Ectodermal cell (in vitro differentiated cells): ENCODE measurements around the gene ANAPC1.
"Not testable (repeated sequence)": the region's sequence is repeated elsewhere in the genome, so short reads cannot be mapped to it uniquely, and the experiment has no call there.

Source experiments
- H3K27ac ChIP-seq: 2 replicates; pipeline ENCODE4 v1.7.0; 2013; ENCODE audit warnings: mild to moderate bottlenecking, low read depth, low read length; ENCODE audit not compliant: insufficient read depth, poor library complexity, severe bottlenecking
- H3K27me3 ChIP-seq: 2 replicates; pipeline ENCODE4 v1.7.0; 2013; ENCODE audit warnings: mild to moderate bottlenecking, low read length; ENCODE audit not compliant: insufficient read depth, control insufficient read depth, poor library complexity, severe bottlenecking
- H3K36me3 ChIP-seq: one replicate; pipeline ENCODE4 v1.7.0; 2013; ENCODE audit warnings: low read length; ENCODE audit not compliant: control insufficient read depth, insufficient read depth
- H3K4me1 ChIP-seq: one replicate; pipeline ENCODE4 v1.7.0; 2013; ENCODE audit warnings: low read length; ENCODE audit not compliant: control insufficient read depth, insufficient read depth
- H3K4me3 ChIP-seq: 2 replicates; pipeline ENCODE4 v1.7.0; 2013; ENCODE audit warnings: low read depth, low read length, control low read depth; ENCODE audit not compliant: insufficient read depth
- H3K9me3 ChIP-seq: 2 replicates; pipeline ENCODE4 v1.7.0; 2013; ENCODE audit warnings: mild to moderate bottlenecking, low read length, moderate library complexity; ENCODE audit not compliant: control insufficient read depth
- WGBS, 2 experiments: methylation state at CpG; one replicate each; pipeline ENCODE4 v1.1.7; 2013; ENCODE audit warnings: missing lambda C conversion rate in 2 of 2; 5-methylcytosine and 5-hydroxymethylcytosine counted together

Gene ANAPC1

DNA sequence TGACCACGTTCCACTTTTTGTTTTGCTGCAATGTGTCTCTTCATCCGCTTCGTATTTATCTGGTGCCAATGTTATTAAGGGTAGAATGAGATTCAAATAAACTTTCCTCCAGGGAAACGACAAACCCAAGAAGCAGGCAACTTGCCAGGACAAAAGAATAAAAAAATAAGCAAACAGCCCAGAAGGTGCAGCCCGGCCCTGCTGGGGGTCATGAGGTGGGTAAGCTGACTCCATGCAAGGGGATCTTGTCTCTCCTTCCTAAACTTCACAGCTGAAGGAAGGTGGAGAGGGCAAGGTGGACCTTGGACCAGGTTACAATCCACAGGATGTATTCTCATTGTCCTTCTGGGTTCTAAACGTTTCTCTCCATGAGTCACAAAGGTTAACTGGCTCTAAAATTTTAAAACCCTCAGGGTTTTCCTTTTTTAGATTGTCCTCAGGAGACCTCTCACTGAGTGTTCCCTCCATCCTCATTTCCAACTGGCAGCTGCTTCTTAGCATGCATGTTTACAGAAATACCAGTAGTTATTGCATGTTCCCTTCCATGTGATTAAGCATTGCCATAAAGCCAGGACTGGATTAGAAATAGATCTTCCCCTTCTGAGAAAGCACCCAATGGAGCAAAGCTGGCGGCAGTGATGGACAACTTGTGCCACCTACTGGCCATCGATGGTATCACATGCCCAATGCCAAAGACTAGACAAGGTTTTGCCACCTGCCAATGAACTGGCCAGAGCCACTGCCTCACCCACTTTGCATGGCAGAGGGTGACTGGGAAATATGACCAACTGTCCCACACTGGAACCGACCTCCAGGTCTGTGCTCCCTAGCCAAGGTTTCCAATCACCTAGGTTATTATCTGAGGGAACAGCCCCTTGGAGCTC, 147.9 kb downstream of the ANAPC1 start:
- not testable (repeated sequence) for H3K4me1 ChIP-seq, H3K27ac ChIP-seq, H3K36me3 ChIP-seq, H3K27me3 ChIP-seq, H3K4me3 ChIP-seq, H3K9me3 ChIP-seq
- 47 to 70% methylated on average over 5 to 6 of the region's 9 CpGs for WGBS, 2 experiments

DNA sequence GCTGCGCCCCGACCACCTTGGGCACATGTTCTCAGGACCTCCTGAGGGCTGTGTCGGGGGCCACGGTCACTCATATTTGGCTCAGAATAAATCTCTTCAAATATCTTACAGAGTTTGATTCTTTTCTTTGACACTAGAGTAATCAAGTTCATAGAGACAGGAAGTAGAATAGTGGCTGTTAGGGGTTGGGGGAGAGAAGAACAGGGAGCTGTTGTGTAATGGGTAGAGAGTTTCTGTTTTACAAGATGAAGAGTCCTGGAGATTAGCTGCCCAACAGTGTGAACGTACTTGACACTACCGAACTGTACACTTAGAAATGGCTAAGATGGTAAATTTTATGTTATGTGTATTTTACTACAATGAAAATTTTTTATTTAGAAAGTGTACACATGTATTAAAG, 148.6 kb downstream of the ANAPC1 start:
- H3K9me3 ChIP-seq, H3K4me1 ChIP-seq, H3K4me3 ChIP-seq, H3K27ac ChIP-seq, H3K27me3 ChIP-seq, H3K36me3 ChIP-seq: not testable (repeated sequence)
- WGBS, 2 experiments = no CpG with 5 or more reads among the region's 6 CpGs

DNA sequence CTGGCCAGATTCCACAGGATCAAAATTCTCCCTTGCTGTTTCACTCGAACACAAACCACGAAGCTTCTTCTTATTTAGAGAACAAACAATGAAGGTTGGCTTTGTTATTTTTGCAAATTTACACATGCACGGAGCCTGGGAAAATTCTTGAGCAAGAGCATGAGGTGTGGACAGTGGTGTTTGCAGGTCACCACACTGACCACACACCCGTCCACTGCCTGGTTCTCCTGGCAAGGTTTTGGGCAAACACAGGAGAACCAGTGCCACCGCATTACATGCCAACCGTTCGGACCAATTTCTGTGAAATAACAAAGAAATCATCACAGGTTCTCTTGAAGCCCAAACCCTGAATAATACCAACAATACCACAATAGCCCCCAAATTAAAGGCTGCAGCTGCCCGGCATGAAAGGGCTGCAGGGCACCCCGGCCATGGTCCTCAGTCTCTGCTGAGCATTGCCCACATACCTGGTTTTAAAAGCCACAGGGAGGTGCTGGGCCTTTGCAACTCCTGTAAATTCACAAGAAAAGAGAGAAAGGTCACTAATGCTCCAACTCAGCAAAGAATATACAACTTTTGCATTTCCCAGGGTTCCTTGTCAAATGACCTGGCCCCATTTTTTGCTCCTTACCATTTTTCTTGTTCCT, 154.1 kb downstream of the ANAPC1 start:
- not testable (repeated sequence) for H3K36me3 ChIP-seq, H3K4me3 ChIP-seq, H3K9me3 ChIP-seq, H3K27me3 ChIP-seq, H3K27ac ChIP-seq, H3K4me1 ChIP-seq
- WGBS, 2 experiments = no CpG with 5 or more reads among the region's 9 CpGs

DNA sequence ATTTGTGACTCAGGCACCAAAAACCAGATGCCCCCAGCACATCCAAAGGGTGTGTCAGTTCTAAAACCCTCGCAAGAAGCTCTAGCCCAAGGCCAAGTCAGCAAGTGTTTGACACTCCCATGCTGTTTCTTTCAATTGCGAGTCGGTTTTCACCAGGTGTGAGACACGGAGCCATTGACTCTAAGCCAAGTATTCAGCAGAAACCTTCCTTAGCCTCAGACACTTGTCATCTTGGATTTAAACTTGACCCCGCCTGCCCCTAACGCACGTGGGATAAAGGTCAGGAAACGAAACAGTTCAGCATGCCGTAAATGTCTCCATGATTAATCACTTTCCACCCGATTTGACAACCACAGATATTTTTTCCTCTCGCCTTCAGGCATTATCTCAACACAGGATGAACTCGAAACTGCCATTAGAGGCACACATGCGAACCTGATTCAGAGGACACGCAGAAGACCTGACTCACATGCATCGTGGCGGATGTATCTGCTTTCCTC, 156.3 kb downstream of the ANAPC1 start:
- H3K27me3 ChIP-seq, H3K36me3 ChIP-seq, H3K4me3 ChIP-seq, H3K27ac ChIP-seq, H3K4me1 ChIP-seq, H3K9me3 ChIP-seq: not testable (repeated sequence)
- WGBS, 2 experiments = 69 to 79% methylated on average over 7 to 8 of the region's 16 CpGs

DNA sequence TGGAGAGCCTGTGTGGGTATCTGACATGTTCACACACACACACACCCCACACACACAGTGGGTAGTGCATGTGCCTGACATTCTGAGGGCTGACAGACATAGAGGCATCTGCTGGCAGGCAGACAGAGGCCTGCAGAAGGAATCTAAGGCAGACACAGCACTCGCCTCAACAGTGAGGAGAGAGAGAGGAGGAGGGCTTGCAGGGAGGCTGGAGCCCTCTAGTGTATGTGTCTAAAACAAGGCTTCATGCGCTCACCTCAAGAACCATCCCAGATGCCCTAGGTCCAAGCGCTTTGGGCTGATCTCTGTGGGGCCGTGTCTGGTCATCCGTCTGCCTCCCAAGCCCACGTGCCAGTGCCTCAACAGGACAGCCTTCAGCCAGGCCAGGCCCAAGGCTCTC, 158.3 kb downstream of the ANAPC1 start:
- WGBS, 2 experiments = 17 to 25% methylated on average over 1 of the region's 6 CpGs
- H3K27ac ChIP-seq, H3K36me3 ChIP-seq, H3K27me3 ChIP-seq, H3K4me3 ChIP-seq, H3K9me3 ChIP-seq, H3K4me1 ChIP-seq: not testable (repeated sequence)

DNA sequence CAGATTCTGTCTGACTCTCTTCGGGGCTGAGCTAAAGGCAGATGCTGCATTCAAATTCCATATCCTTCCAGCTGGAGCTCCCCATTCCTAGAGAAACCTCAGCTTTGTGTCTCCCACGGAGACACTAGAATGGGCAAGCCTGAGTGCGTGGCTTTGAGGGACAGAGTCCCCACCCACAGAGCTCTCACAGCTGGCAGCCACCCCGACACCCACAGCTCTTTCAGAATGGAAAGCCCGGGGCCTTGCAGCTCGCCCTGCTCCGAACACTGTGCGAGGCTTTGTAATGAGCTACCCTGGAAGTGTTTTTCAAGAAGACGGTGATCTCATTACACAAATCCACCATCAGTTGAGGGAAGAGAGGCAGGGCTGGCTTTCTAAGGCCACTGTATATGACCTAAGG, 164.4 kb downstream of the ANAPC1 start:
- not testable (repeated sequence) for H3K27me3 ChIP-seq, H3K9me3 ChIP-seq, H3K27ac ChIP-seq, H3K4me1 ChIP-seq, H3K4me3 ChIP-seq, H3K36me3 ChIP-seq
- WGBS, 2 experiments = 71 to 72% methylated on average over 2 to 3 of the region's 9 CpGs
